ENCODE results near the gene ZBTB7C.
A peak's percentile ranks its signal among the peaks of the same experiment; 100 is the strongest.

ZBTB7C gene

GRCh38 chr18:48158721-48159120 is 250.5 kb downstream of the ZBTB7C start:
- no peak for DNase-seq (ENCODE audit: low read depth)
- no peak overlapping the region for H3K4me3 ChIP-seq (ENCODE audit: control insufficient read depth, low read depth, low read length)
- TF ChIP-seq CTCF (IDR thresholded peaks at IDR 0.05; ENCODE audit: control insufficient read depth, insufficient read depth, low read depth, low read length, missing control alignments): no peak

GRCh38 chr18:48157956-48158355 is 251.2 kb downstream of the ZBTB7C start:
- no peak for DNase-seq (ENCODE audit: low read depth)
- no peak overlapping the region for H3K4me3 ChIP-seq (ENCODE audit: control insufficient read depth, low read depth, low read length)
- no peak for TF ChIP-seq CTCF (IDR thresholded peaks at IDR 0.05; ENCODE audit: control insufficient read depth, insufficient read depth, low read depth, low read length, missing control alignments)

- TF ChIP-seq CTCF (IDR thresholded peaks at IDR 0.05; ENCODE audit: control insufficient read depth, insufficient read depth, low read depth, low read length, missing control alignments): no peak
- DNase-seq (ENCODE audit: low read depth): no peak
- H3K4me3 ChIP-seq (ENCODE audit: control insufficient read depth, low read depth, low read length): no peak overlapping the region
These were observed 253.3 kb downstream of the ZBTB7C start for GRCh38 chr18:48155856-48156255.

- H3K4me3 ChIP-seq (ENCODE audit: control insufficient read depth, low read depth, low read length): no peak overlapping the region
- no peak for TF ChIP-seq CTCF (IDR thresholded peaks at IDR 0.05; ENCODE audit: control insufficient read depth, insufficient read depth, low read depth, low read length, missing control alignments)
- DNase-seq (ENCODE audit: low read depth): no peak
These were observed 254.4 kb downstream of the ZBTB7C start for GRCh38 chr18:48154828-48155227.

- no peak for TF ChIP-seq CTCF (IDR thresholded peaks at IDR 0.05; ENCODE audit: control insufficient read depth, insufficient read depth, low read depth, low read length, missing control alignments)
- H3K4me3 ChIP-seq (ENCODE audit: control insufficient read depth, low read depth, low read length): no peak overlapping the region
- DNase-seq (ENCODE audit: low read depth): peak; percentile 1
These were observed 255.3 kb downstream of the ZBTB7C start for GRCh38 chr18:48153613-48154481.

- peak; percentile 17 for DNase-seq (ENCODE audit: low read depth)
- no peak overlapping the region for H3K4me3 ChIP-seq (ENCODE audit: control insufficient read depth, low read depth, low read length)
- TF ChIP-seq CTCF (IDR thresholded peaks at IDR 0.05; ENCODE audit: control insufficient read depth, insufficient read depth, low read depth, low read length, missing control alignments): no peak
These were observed 256.6 kb downstream of the ZBTB7C start for GRCh38 chr18:48152549-48152948.
